T1000 (cell line): ENCODE results near the gene ATXN2.
"Not testable (repeated sequence)": the region's sequence is repeated elsewhere in the genome, so short reads cannot be mapped to it uniquely, and the experiment has no call there.

ENCODE experiments used
- DNase-seq: peaks from one replicate; lab custom pipeline; 2025; ENCODE audit warnings: mixed read lengths; lab: John Stamatoyannopoulos, UW

The ATXN2 gene

GRCh38 chr12:111417290-111417689, 181.8 kb downstream of the ATXN2 start:
- no peak for DNase-seq

DNA sequence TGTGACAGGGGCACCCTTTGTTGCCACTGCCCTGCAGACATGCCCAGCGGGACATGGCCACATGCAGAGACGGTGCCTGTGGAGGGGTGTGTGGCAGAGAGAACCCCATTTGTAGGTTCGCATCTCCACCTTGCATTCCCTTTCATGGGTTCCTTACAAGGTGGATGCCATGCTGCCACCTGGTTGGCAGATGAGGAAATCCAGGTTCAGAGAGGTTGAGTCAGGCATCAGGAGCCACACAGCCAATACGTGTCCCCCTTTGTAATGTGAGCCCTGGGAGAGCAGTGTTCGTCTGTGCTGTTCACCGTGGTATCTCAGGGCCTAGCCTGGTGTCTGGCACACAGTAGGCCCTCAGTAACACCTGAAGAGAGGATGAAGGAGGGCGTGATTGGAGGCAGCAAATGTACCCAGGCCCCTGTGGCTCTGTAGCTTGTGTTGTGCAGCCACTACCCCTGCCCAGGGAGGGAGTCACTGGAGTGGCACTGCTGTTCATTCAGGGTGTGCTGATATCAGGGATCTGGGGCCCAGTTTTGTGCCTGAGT, 184.3 kb downstream of the ATXN2 start:
- DNase-seq: no peak

GRCh38 chr12:111413442-111414086, 185.6 kb downstream of the ATXN2 start:
- DNase-seq: no peak

GRCh38 chr12:111412830-111413441, 186.2 kb downstream of the ATXN2 start:
- DNase-seq: no peak

GRCh38 chr12:111412007-111412829, 186.9 kb downstream of the ATXN2 start:
- no peak for DNase-seq

- DNase-seq: no peak
These were observed 187.8 kb downstream of the ATXN2 start for GRCh38 chr12:111411185-111411764.

GRCh38 chr12:111410431-111411184, 188.5 kb downstream of the ATXN2 start:
- DNase-seq: no peak

- DNase-seq: peak; percentile 84
These were observed 189.2 kb downstream of the ATXN2 start for GRCh38 chr12:111409780-111410430.

GRCh38 chr12:111409403-111409779, 189.7 kb downstream of the ATXN2 start:
- peak; percentile 66 for DNase-seq

- DNase-seq: no peak
These were observed 190.3 kb downstream of the ATXN2 start for GRCh38 chr12:111408686-111409402.

- no peak for DNase-seq
These were observed 191.0 kb downstream of the ATXN2 start for GRCh38 chr12:111408116-111408440.

- DNase-seq: no peak
These were observed 191.6 kb downstream of the ATXN2 start for GRCh38 chr12:111407377-111408115.

GRCh38 chr12:111406474-111407376, 192.4 kb downstream of the ATXN2 start:
- DNase-seq: no peak

GRCh38 chr12:111405859-111406473, 193.1 kb downstream of the ATXN2 start, which contains the start of gene SH2B3:
TSS of gene SH2B3 (plus strand) at chr12:111405923. CDS start at chr12:111418146, 12,223 bp downstream.
- peak; percentile 70 for DNase-seq

- peak; percentile 91 for DNase-seq
These were observed 193.8 kb downstream of the ATXN2 start for GRCh38 chr12:111405149-111405858.

DNA sequence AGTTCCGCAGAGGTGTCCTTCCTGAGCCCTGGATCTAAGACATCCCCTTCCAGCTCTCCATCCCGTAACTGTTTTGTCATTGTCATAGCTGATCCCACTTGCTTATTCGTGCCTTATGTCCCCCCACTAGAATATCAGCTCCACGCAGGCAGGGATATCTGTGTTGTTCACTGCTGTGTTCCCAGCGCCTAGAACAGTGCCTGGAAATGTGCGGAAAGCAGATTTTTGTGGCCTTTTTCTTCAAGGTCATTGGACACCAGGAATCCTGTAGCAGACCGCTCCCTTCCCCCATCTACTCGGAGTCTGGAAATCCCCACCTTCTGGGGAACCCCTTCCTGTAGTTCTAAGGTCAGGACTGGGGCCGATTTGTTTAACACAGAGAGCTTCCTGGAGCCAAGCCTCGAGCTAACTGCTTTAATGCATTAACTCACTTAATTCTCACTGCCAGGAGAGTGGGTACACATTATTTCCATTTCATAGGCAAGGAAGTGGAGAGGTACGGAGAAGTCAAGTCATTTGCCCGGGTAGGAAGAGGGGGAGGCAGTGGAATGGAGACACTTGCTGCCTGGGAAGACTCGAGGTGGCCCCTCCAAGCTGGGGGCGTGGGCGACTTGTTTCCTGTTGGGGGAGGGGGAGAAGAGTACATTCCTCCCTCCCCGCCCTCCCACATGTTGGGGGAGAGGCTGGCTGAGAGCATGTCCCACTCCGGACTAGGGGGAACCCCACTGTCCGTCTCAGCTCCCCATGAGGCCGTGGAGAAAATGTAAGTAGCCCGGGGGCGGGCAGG, 194.6 kb downstream of the ATXN2 start:
- DNase-seq: no peak

DNA sequence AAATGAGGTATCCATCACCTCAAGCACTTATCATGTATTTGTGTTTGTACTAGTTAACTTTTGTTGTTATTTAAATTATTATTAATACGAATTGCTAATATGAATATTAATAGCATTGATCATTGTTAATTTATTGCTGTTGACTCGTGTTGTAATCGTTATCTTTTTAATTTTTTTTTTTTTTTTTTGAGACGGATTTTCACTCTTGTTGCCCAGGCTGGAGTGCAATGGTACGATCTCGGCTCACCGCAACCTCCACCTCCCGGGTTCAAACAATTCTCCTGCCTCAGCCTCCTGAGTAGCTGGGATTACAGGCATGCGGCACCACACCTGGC, 196.7 kb downstream of the ATXN2 start:
- not testable (repeated sequence) for DNase-seq
